Tibial artery (tissue), 4 donors: ENCODE measurements around the gene CACNA2D2.
A peak's percentile ranks its signal among the peaks of the same experiment; 100 is the strongest.

Experiments
- DNase-seq, 2 donors: peaks; one replicate each; pipeline ENCODE4 v3.0.0-alpha.2; 2019
- H3K27ac ChIP-seq, 2 donors: fragments of 200-600 bp; sonication (generic) in 1 of 2; 1 replicate in 1 of 2; 2 replicates in 1 of 2; pipeline ENCODE4 v1.5.1; 2018 to 2019; ENCODE audit warnings: mild to moderate bottlenecking in 1 of 2
- H3K27me3 ChIP-seq, 2 donors: fragments of 200-600 bp; sonication (generic) in 1 of 2; one replicate each; pipeline versions ENCODE4 v1.5.1 to v1.6.0; 2016 to 2019
- H3K36me3 ChIP-seq, 3 donors: fragments of 200-600 bp; sonication (generic) in 2 of 3; one replicate each; pipeline ENCODE4 v1.5.1; 2016 to 2019; ENCODE audit warnings: mild to moderate bottlenecking in 2 of 3
- H3K4me1 ChIP-seq, 4 donors: fragments of 200-600 bp; sonication (generic) in 2 of 4; 1 replicate in 3 of 4; 2 replicates in 1 of 4; pipeline ENCODE4 v1.5.1; 2016 to 2019
- H3K4me3 ChIP-seq, 2 donors: fragments of 200-600 bp; sonication (generic) in 1 of 2; 1 replicate in 1 of 2; 2 replicates in 1 of 2; pipeline ENCODE4 v1.5.1; 2018 to 2019; ENCODE audit warnings: mild to moderate bottlenecking in 2 of 2
- H3K9me3 ChIP-seq, 3 donors: fragments of 200-600 bp; sonication (generic) in 1 of 3; one replicate each; pipeline ENCODE4 v1.5.1; 2016 to 2019
- intact Hi-C: fragments of 100-400 bp; cut with DNase I; formaldehyde crosslinking; loops from one replicate; pipeline ENCODE4 v1.15.0; 2023; ENCODE audit warnings: low total_unique reads
- TF ChIP-seq, protein P1 (sequence below), 2 experiments: fragments of 200-600 bp in 1 of 2; fragments of 450-650 bp in 1 of 2; IDR thresholded peaks; one replicate each; pipeline ENCODE4 v1.5.1; 2017 to 2019; ENCODE audit warnings: antibody characterized with exemption in 2 of 2, mild to moderate bottlenecking in 1 of 2, moderate library complexity in 1 of 2

The CACNA2D2 gene

GRCh38 chr3:50536471-50537180 lies 33.2 kb upstream of the CACNA2D2 start:
- Histone ChIP-seq H3K27me3 (peaks cover 0 to 11% of the 10 kb centered on the region in 2 donors), H3K4me3 (no peak overlapping the region), H3K27ac (no peak overlapping the region), H3K36me3 (no peaks in the 10 kb centered on the region), H3K4me1 (peaks cover 0 to 9% (median 8%) of the 10 kb centered on the region in 4 donors), H3K9me3 (no peaks in the 10 kb centered on the region)
- no peak for DNase-seq
- TF ChIP-seq, protein P1, sequence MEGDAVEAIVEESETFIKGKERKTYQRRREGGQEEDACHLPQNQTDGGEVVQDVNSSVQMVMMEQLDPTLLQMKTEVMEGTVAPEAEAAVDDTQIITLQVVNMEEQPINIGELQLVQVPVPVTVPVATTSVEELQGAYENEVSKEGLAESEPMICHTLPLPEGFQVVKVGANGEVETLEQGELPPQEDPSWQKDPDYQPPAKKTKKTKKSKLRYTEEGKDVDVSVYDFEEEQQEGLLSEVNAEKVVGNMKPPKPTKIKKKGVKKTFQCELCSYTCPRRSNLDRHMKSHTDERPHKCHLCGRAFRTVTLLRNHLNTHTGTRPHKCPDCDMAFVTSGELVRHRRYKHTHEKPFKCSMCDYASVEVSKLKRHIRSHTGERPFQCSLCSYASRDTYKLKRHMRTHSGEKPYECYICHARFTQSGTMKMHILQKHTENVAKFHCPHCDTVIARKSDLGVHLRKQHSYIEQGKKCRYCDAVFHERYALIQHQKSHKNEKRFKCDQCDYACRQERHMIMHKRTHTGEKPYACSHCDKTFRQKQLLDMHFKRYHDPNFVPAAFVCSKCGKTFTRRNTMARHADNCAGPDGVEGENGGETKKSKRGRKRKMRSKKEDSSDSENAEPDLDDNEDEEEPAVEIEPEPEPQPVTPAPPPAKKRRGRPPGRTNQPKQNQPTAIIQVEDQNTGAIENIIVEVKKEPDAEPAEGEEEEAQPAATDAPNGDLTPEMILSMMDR (IDR thresholded peaks at IDR 0.05) = no peak
- intact Hi-C loops = no loop called here

GRCh38 chr3:50534681-50535330 lies 31.4 kb upstream of the CACNA2D2 start:
- Histone ChIP-seq H3K4me1 (peaks cover 0 to 9% (median 8%) of the 10 kb centered on the region in 4 donors), H3K9me3 (no peaks in the 10 kb centered on the region), H3K4me3 (no peak overlapping the region), H3K27ac (no peak overlapping the region), H3K27me3 (peaks cover 0 to 6% of the 10 kb centered on the region in 2 donors), H3K36me3 (no peaks in the 10 kb centered on the region)
- TF ChIP-seq, protein P1 (IDR thresholded peaks at IDR 0.05) = no peak
- intact Hi-C loops = no loop called here
- no peak for DNase-seq

- Histone ChIP-seq H3K27me3 (peaks cover 0 to 6% of the 10 kb centered on the region in 2 donors), H3K27ac (no peak overlapping the region), H3K36me3 (no peaks in the 10 kb centered on the region), H3K4me3 (no peak overlapping the region), H3K9me3 (no peaks in the 10 kb centered on the region), H3K4me1 (peaks cover 0 to 9% (median 8%) of the 10 kb centered on the region in 4 donors)
- intact Hi-C loops = no loop called here
- DNase-seq = no peak
- TF ChIP-seq, protein P1 (IDR thresholded peaks at IDR 0.05) = no peak
These were observed 30.5 kb upstream of the CACNA2D2 start for GRCh38 chr3:50533807-50534461.

- H3K36me3 ChIP-seq = no peaks in the 10 kb centered on the region
- DNase-seq = no peak
- TF ChIP-seq, protein P1 (IDR thresholded peaks at IDR 0.05) = no peak
- H3K9me3 ChIP-seq = no peaks in the 10 kb centered on the region
- H3K27ac ChIP-seq = no peak overlapping the region
- H3K4me3 ChIP-seq = no peak overlapping the region
- intact Hi-C loops = no loop called here
- peaks cover 0 to 9% (median 8%) of the 10 kb centered on the region in 4 donors for H3K4me1 ChIP-seq
- peaks cover 0 to 6% of the 10 kb centered on the region in 2 donors for H3K27me3 ChIP-seq
These were observed 29.9 kb upstream of the CACNA2D2 start for GRCh38 chr3:50533316-50533715.

DNA sequence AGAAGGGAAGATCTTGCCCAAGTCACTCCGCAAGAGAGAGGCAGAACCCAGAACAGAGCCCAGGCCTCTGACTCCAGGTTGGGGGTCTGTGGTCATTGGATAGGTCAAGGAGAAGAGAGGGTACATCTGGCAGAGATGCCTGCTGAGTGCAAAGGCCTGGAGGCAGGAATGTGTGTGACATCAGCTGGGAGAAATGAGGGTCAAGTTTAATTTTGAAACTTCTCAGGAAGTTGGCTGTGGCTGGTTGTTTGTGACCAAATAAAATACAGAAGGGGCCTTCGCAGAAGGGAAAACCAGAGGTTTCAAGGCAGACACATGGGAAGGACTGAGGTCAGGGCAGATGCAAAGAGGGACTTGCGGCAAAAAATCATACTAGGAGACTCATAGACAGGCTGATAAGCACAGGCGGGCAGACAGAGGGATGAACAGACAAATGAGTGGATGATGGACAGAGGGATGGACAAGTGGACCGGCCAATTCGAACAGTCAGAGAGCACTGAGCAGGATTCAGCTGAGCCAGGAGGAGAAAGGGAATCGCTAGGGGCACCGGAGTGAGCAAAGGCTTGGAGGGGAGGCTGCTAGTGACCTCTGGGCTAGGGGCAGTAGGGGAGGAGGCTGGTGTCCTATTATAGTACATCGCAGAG lies 28.8 kb upstream of the CACNA2D2 start:
- intact Hi-C loops = no loop called here
- no peaks in the 10 kb centered on the region for H3K36me3 ChIP-seq
- peak overlapping the region in 1 of 2 donors; percentile 22 for H3K27ac ChIP-seq
- no peaks in the 10 kb centered on the region for H3K9me3 ChIP-seq
- no peak for DNase-seq
- no peak overlapping the region for H3K4me3 ChIP-seq
- TF ChIP-seq, protein P1 (IDR thresholded peaks at IDR 0.05) = no peak
- peaks cover 0 to 4% of the 10 kb centered on the region in 2 donors for H3K27me3 ChIP-seq
- peaks cover 0 to 9% (median 8%) of the 10 kb centered on the region in 4 donors for H3K4me1 ChIP-seq
